HG03457 (cell line): ENCODE measurements around the gene ATF7IP2.
"Not testable (repeated sequence)": the region's sequence is repeated elsewhere in the genome, so short reads cannot be mapped to it uniquely, and the experiment has no call there.

Experiments used
- ATAC-seq: cut with Tn5 transposase; IDR thresholded peaks from one replicate; pipeline ENCODE4 v1.9.1; 2021; ENCODE audit warnings: moderate number of reproducible peaks; ENCODE audit not compliant: unreplicated experiment

ATF7IP2 gene

DNA sequence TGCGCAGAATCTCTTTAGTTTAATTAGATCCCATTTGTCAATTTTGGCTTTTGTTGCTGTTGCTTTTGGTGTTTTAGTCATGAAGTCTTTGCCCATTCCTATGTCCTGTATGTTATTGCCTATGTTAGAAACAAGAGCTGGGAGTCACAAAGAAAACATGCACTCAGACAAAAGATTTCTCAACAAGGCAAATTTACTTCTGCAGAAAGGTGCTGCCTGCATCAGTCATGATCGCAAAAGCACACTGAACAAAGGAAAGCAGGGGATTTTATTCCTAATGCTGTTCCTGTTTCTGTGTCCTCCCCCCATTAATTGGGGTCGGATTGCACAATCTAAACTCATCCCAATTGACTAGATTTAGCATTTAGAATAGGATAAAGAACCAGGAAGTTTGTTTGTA lies 55.9 kb downstream of the ATF7IP2 start:
- ATAC-seq = no peak

GRCh38 chr16:10447289-10447688 lies 61.4 kb downstream of the ATF7IP2 start:
- ATAC-seq = no peak

- not testable (repeated sequence) for ATAC-seq
These were observed 66.6 kb downstream of the ATF7IP2 start for GRCh38 chr16:10452208-10453158.

- no peak for ATAC-seq
These were observed 67.3 kb downstream of the ATF7IP2 start for GRCh38 chr16:10453159-10453510.

- no peak for ATAC-seq
These were observed 80.0 kb downstream of the ATF7IP2 start for GRCh38 chr16:10465821-10466220.

DNA sequence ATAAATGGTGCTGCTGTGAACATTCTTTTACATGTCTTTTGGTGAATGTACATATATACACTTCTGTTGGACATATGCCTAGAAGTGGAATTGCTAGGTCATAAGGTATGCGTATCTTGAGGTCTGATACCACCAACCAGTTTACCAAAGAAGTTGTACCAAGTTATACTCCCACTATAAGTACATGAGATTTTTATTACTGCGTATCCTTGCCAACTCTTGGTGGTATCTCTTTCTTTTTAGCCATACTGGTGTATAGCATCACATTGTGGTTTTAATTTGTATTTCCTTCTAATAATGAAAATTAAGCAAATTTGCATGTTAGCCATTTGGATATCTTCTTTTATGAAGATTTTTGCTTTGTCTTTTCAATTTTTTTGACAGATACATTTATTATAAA lies 80.5 kb downstream of the ATF7IP2 start:
- ATAC-seq = no peak

DNA sequence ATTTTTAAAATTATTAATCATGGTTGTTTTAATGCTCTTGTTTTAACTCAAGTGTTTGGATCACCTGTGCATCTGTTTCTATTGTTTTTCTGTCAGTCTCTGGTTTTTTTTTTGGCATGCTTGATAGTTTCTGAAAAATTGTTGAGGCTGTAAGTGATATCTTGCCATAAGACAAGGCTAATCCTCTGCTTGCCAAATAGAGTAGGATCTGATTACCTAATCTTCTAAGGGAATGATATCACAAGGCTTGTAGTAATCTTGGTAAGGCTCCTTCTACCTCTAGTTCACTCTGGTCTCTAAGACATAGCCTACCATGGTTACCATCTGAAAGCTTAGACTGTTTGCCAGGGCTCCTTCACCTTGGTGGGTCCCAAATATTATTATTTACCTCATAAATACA lies 81.0 kb downstream of the ATF7IP2 start:
- no peak for ATAC-seq

DNA sequence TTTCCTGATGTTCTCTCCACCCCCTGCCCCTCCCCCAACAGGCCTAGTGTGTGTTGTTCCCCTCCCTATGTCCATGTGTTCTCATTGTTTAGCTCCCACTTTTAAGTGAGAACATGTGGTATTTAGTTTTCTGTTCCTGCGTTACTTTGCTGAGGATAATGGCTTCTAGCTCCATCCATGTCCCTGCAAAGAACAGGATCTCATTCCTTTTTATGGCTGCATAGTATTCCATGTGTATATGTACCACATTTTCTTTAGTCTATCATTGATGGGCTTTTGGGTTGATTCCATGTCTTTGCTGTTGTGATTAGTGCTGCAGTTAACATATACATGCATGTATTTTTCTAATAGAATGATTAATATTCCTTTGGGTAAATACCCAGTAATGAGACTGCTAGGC lies 90.8 kb downstream of the ATF7IP2 start:
- ATAC-seq = not testable (repeated sequence)

DNA sequence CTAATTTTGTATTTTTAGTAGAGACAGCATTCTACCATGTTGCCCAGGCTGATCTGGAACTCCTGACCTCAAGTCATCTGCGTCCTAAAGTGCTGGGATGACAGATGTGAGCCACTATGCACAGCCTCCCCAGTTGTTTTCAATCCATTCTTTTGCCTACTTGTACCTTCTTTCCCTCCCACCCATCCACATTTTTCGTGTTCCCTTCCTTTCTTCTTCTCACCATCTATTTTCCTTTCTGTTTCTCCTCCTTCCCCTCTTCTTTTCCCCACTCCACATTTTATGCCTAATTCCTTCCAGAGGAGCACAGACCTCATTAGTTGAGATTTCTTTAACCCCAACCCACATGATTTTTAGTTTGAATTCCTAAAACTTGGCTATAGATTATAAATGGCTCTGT lies 94.3 kb downstream of the ATF7IP2 start:
- ATAC-seq = no peak

GRCh38 chr16:10485159-10485558 lies 99.3 kb downstream of the ATF7IP2 start:
- ATAC-seq = no peak

DNA sequence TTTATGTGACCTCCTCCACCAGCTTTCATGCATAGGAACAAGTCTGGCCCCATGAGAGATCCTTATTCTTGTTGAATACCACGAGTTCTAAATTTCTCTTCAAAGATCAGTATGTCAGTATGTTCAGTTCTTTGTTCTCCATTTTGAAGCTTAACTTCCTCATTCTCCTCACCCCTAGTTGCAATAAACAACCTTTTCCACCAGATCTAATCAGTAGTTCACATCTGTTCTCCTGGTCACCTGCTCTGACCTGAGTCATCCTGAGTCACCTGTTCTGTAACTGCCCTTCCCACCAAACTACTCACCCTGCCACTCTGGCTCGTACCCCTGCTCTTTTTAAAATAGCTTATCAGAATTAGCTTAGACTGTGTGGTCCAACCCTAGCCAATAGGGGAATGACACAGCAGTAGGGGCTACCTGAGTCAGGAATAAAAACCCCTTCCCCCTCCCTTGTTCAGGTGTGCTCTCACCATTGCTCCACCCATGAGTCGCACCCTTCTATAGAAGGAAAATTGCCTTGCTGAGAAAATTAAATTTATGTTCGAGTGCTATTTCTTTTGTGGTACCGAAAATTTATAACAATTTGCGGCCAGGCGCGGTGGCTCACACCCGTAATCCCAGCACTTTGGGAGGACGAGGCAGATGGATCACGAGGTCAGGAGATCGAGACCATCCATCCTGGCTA lies 100.0 kb downstream of the ATF7IP2 start:
- ATAC-seq = no peak

DNA sequence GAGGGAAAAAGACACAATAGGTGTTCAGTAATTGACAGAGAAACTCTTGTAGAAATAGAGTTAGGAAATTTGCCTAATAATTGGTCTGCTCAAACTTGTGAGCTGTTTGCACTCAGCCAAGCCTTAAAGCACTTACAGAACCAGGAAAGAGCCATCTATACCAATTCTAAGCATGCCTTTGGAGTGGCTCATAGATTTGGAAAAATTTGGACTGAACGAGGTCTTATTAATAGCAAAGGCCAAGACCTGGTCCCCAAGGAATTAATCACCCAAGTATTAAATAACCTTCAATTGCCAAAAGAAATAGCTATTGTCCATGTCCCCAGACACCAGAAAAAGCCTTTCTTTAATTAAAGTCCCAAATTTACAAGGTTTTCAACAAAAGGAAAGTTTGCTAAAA lies 104.3 kb downstream of the ATF7IP2 start:
- ATAC-seq = no peak

GRCh38 chr16:10493276-10493675 lies 107.4 kb downstream of the ATF7IP2 start:
- ATAC-seq = no peak

DNA sequence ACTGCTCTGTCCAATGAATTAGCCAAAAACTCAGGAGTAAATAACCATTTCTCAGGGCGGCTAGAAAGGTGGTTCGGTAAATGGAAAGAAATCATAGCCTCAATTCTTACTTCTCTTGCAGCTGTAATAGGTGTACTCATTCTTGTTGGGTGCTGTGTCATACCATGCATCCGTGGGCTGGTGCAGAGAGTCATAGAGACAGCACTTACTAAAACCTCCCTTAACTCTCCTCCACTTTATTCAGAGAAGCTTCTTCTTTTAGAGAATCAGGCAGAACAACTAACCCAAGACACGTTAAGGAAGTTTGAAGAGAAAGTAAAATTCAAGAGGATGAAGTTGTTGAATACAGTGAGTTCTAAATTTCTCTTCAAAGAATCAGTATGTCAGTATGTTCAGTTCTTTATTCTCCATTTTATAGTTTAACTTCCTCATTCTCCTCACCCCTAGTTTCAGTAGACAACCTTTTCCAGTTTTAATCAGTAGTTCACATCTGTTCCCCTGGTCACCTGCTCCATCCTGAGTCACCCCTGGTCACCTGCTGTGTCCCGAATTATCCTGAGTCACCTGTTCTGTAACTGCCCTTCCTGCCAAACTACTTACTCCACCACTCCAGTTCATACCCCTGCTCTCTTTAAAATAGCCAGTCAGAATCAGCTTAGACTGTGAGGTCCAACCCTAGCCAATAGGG lies 108.6 kb downstream of the ATF7IP2 start:
- no peak for ATAC-seq

- ATAC-seq = no peak
These were observed 109.1 kb downstream of the ATF7IP2 start for GRCh38 chr16:10495031-10495345.

DNA sequence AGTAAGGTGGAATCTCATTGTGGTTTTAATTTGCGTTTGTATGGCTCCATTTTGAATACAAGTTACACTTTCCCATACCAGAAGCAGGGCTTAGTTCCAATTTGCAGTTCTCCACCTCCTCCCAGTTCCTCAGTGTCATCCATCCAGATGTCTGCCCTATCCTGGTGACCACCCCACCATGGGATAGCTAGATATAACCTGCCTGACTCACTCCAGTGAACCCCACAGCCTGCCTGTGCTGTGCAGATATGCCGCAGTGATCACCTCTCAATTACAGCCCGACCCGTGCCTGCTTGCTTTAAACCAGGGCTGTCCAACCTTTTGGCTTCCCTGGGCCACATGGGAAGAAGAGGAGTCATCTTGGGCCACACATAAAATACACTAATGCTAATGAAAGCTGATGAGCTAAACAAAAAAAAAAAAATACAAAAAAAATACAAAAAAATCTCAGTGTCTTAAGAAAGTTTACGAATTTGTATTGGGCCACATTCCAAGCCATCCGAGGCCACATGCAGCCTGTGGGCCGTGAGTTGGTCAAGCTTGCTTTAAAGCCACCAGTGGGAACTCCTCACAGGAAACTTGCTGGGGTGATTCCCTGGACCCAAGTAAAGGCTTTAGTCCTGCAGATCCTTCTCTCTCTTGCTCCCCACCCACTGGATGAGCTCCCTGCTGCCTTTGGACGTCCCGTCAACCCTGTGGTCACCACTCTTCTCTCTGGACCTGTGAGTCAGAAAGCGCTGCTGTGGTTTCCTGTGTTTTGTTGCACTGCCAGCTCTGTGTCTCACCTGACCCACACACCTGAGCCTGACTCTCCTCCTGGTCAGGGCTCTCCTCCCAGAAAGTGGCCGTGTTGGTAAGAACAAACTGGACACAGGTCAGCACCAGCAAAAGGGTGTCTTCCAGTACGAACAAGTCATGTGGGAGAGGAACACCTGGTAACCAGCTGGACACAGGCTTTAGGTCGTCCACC lies 111.6 kb downstream of the ATF7IP2 start:
- no peak for ATAC-seq

DNA sequence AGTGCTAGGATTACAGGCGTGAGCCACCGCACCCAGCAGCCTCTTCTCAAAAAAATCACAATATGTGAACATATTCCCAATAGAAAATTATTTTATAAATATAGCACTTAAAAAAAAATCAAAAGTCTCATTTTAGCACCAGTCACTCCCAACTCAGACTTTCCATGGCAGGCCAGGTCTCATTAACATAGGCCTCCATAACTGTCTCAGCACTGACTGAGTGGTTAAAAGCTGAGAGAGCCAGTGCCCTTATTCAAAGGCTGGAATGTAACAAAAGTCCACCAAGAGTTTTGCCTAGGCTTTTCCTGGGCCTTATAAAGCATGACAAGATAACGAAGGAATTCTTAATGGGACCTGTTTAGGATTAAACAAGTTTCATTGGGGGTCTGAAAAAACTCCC lies 114.7 kb downstream of the ATF7IP2 start:
- ATAC-seq = no peak

DNA sequence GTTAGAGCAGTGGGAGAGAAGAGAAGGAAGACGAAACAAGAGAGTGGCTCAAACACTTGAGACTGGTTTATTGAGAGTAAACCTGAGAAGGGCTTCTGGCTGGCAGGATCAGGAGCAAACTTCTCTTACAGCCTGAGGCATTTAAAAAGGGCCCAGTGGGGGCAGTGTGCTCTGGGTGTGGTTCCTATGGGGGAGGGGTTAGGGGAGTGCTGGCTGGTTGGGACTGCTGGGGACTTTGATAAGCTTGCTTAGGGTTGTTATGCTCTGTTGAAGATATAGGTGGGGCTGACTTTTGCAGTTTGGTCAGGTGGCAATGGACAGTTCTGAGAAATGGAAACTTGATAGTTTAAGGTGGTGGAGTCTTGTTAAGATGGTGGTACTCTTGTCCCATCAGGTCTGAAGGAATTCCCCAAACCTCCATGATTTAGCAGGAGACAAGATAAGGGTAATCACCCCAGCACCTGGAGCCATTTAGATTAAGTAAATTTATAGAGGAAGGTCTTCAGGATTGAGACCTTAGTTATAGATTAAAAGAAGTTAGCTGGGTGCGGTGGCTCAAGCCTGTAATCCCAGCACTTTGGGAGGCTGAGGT lies 115.3 kb downstream of the ATF7IP2 start:
- no peak for ATAC-seq

DNA sequence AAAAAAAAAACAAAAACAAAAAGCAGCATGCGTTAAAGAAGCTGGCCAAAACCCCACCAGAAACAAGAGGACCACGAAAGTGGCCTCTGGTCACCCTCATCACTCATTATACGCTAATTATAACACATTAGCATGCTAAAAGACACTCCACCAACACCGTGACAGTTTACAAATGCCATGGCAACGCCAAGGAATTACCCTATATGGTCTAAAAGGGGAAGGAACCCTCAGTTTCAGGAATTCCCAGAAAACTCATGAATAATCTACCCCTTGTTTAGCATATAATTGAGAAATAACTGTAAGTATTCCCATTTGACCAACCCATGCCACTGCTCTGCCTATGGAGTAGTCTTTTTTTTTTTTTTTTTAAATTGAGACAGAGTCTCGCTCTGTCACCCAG lies 116.9 kb downstream of the ATF7IP2 start:
- no peak for ATAC-seq

GRCh38 chr16:10504404-10504885 lies 118.6 kb downstream of the ATF7IP2 start:
- no peak for ATAC-seq
